NCI-H345 (cell line): ENCODE measurements around the gene HPD.
A peak's percentile ranks its signal among the peaks of the same experiment; 100 is the strongest.

Experiments used
- DNase-seq: peaks from one replicate; lab custom pipeline; 2025; lab: John Stamatoyannopoulos, UW

The HPD gene

GRCh38 chr12:121828826-121829225 is 29.8 kb downstream of the HPD start:
- no peak for DNase-seq

DNA sequence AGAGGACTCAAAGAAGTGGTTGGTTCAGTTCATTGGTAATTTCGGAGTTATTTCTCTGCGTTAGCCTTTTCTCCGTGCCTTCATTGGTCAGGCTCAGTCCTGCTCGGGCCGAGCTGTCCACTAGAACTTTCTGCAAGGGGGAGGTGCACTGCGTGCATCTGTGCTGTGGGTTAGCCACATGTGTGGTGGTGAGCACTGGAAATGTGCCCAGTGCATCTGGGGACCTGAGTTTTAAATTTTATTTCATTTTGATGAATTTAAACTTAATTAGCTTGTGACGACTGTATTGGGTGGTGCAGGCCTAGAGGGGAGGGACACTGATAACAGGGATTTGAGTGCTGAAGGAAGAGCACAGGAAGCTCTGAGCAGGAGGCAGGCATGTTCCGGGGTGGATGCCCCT is 30.4 kb downstream of the HPD start:
- no peak for DNase-seq

DNA sequence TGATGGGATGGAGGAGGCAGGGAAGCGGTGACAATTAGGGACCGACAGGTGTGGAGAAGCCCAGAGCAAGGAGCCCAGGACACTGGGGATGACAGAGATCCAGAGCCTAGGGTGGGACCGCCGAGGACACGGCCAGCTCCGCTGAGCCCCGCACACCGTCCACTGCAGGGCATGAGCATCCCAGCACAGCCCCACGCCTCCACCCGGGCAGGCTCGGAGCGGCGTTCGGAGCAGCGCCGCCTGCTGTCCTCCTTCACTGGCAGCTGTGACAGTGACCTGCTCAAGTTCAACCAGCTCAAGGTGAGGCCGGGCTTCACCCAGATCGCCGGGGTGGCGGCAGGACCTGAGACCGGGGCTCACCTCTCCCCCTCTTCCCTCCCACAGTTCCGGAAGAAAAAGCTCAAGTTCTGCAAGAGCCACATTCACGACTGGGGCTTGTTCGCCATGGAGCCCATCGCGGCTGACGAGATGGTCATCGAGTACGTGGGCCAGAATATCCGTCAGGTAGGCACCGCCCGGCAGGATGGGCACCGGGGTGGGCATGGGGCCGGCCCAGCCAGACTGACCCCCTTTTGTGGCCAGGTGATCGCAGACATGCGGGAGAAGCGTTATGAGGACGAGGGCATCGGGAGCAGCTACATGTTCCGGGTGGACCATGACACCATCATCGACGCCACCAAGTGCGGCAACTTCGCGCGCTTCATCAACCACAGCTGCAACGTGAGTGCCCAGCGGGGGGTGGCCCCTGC is 31.1 kb downstream of the HPD start:
- DNase-seq = no peak

GRCh38 chr12:121826318-121827150 is 32.1 kb downstream of the HPD start:
- DNase-seq = no peak

- no peak for DNase-seq
These were observed 33.6 kb downstream of the HPD start for GRCh38 chr12:121825041-121825523.

GRCh38 chr12:121823727-121824115 is 34.9 kb downstream of the HPD start:
- no peak for DNase-seq

DNA sequence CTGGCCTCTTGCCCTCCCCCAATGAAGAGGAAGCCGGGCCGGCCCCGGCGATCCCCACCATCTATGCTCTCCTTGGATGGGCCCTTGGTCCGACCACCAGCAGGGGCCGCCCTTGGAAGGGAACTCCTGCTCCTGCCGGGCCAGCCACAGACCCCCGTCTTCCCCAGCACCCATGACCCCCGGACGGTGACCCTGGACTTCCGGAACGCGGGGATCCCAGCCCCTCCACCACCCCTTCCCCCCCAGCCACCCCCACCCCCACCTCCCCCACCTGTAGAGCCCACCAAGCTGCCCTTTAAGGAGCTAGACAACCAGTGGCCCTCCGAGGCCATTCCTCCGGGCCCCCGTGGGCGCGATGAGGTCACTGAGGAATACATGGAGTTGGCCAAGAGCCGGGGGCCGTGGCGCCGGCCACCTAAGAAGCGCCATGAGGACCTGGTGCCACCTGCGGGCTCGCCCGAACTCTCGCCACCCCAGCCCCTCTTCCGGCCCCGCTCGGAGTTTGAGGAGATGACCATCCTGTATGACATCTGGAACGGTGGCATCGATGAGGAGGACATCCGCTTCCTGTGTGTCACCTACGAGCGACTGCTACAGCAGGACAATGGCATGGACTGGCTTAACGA is 35.4 kb downstream of the HPD start:
- no peak for DNase-seq

DNA sequence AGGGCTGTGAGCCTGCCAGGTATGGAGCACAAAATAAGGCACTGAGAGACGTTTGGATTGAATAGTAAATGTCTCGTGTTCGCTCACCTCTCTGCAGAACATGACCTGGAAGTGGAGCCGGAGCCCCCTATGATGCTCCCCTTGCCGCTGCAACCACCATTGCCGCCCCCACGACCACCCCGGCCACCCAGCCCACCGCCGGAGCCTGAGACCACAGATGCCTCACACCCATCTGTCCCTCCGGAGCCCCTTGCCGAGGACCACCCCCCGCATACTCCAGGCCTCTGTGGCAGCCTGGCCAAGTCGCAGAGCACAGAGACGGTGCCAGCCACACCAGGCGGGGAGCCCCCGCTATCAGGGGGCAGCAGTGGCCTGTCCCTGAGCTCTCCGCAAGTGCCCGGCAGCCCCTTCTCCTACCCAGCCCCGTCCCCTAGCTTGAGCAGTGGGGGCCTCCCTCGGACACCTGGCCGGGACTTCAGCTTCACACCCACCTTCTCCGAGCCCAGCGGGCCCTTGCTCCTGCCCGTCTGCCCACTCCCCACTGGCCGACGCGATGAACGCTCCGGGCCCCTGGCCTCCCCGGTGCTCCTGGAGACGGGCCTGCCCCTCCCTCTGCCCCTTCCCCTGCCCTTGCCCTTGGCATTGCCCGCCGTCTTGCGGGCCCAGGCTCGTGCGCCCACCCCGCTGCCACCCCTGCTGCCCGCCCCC is 36.1 kb downstream of the HPD start:
- DNase-seq = no peak

- DNase-seq = no peak
These were observed 38.6 kb downstream of the HPD start for GRCh38 chr12:121820056-121820455.

- DNase-seq = no peak
These were observed 39.3 kb downstream of the HPD start for GRCh38 chr12:121819212-121819949.

DNA sequence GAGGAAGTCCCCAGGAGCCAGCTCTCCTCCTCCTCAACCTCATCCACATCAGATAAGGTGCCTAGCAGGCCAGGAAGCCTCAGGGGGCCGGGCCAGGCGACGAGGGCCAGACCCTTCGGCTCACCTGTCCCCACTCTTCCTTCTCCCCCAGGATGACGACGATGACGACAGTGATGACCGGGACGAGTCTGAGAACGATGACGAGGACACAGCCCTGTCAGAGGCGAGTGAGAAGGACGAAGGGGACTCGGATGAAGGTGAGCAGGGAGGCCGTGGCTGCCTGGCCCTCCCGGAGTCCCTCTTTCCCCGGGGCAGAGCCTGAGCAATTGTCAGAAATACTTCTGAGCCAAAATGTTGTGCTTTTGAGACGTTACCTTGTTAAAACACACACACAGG is 41.0 kb downstream of the HPD start:
- no peak for DNase-seq

DNA sequence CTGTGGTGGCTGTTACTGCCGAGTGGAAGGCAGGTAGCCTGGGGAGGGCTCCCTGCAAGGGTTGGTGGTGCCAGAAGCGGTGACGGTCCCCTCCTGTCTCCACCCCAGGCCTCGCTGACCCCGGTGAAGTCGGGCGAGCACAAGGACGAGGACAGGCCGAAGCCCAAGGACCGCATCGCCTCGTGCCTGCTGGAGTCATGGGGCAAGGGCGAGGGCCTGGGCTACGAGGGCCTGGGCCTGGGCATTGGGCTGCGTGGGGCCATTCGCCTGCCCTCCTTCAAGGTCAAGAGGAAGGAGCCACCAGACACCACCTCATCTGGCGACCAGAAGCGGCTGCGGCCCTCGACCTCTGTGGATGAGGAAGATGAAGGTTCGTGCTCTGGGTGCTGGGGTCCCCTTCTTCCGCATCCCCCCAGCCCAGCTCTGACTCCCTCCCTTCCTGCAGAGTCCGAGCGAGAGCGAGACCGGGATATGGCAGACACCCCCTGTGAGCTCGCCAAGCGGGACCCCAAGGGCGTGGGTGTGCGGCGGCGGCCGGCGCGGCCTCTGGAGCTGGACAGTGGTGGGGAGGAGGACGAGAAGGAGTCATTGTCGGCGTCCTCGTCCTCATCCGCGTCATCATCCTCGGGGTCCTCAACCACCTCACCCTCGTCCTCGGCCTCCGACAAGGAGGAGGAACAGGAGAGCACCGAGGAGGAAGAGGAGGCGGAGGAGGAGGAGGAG is 41.6 kb downstream of the HPD start:
- no peak for DNase-seq

DNA sequence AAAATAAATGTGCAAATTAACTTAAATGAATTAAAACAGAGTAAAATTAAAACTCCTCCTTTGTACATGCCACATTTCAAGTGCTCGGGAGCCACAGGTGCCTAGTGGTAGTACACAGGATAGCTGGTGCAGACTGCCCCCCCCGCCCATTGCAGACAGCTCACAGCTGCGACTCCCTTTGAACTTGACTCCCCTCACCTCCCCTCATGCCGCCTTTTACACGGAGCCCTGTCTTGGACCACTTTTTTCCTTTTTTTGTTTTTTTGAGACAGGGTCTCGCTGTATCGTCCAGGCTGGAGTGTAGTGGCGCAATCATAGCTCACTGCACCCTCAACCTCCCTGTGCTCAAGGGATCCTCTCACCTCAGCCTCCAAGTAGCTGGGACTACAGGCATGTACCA is 43.4 kb downstream of the HPD start:
- DNase-seq = no peak

DNA sequence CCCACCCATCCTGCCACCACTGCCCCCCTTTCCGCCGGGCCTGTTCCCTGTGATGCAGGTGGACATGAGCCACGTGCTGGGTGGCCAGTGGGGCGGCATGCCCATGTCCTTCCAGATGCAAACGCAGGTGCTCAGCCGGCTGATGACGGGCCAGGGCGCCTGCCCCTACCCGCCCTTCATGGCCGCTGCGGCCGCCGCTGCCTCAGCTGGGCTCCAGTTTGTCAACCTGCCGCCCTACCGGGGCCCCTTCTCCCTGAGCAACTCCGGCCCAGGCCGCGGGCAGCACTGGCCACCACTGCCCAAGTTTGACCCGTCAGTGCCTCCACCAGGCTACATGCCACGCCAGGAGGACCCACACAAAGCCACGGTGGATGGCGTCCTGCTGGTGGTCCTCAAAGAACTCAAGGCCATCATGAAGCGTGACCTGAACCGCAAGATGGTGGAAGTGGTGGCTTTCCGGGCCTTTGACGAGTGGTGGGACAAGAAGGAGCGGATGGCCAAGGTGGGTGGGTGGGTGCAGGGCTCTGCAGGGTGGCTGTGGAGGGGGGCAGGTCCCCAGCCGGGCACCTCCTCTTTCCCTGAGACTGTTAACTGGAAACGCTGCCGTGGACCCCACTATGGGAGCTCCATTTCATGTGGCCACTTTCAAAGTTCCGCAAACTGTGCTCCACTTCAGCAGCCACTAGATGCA is 44.1 kb downstream of the HPD start:
- no peak for DNase-seq

DNA sequence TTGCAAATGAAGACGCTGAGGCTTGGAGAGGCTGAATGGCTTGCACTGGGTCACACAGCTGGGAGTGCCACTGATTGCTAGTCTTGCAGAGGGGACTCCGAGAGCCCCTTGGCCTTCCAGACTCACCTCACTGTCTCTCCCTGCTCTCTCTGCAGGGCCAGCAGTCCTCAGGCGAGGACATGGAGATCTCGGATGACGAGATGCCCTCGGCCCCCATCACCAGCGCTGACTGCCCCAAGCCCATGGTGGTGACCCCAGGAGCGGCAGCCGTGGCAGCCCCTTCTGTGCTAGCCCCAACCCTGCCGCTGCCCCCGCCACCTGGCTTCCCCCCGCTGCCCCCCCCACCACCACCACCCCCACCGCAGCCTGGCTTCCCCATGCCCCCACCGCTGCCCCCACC is 44.7 kb downstream of the HPD start:
- DNase-seq = no peak

GRCh38 chr12:121812921-121813896 is 45.5 kb downstream of the HPD start:
- no peak for DNase-seq

DNA sequence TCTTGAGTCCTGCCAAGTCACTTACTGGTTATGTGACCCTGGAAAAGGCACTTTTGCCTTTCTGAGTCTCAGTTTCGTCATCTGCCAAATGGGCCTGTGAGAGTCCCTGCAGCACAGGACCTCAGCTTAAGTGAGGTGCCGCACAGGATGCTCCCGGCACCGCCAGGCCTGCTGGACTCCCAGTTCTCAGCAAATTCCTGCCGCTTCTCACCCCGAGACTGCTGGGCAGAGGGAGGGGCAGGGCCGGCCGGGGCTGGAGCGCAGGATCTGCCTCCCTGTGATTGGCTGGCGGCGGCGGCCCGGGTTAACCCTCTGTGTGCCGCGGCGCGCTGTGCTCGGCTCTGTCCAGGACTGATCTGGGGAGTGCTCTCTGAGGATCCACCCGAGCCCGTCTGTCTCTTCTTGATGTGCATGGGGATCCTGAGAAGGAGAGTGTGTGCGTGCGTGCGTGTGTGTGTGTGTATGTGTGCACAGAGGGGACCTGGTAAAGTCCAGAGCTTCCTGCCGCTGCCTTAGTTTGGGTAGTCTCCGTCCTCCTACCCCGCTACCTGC is 46.3 kb downstream of the HPD start:
- DNase-seq = peak; percentile 19

DNA sequence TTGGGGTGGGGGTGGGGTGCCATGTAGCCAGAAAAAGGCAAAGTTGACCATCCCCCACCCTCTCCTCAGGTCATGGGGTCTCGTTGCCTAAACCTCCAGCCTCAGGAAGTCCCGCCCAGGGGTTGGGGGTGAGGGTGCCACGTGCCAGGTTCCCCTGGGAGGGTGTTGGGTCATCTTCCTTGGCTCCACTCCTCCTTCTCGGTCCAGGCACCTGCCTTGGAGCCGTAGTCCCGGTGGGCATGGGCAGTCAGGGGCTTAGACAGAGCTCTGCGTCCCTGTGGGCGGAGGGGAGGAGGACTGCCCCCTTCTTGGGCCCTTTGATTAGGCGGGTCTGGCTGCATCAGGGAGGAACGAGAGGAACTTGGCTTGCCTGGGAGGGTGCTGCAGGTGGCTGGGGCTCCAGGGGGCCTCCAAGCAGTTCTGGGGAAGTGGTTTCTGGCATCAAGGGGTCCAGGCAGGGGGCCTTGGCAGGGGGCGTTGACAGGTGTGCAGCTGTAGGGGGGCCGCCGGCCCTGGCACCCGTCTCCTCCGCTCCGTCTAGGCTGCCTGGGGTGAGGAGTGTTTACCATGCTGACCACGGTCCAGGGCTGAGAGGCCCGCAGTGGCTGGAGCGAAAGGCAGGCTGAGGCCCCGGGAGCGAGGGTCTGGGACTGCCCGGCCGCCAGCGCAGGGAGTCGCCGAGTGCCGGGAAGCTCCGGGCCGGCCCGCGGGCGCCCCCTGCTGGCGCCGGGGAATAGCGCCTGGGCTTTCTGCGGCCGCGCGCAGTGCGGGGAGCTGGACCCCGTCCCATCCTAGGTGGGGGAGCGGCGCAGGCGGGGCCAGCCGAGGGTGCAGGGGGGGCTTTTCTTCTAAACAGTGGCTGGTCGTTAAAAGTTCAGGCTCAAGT is 47.0 kb downstream of the HPD start:
- DNase-seq = peak; percentile 79
